Endothelial cell of umbilical vein (primary cell): ENCODE results near the gene LYSMD3. TPM values are rescaled to one million over a fixed set of nuclear protein-coding genes. Genes with fewer than 3 reads are reported as not detected.

Experiments
- BruUV-seq: library from RNA; stranded (reverse); fragments of 400-500 nt; replicated peaks from 2 replicates; lab custom pipeline; 2021; lab: Mats Ljungman, UMichigan
- CTCF ChIA-PET: fragments of 300-600, 350-600 bp; sonication (Branson Sonifier 250); formaldehyde crosslinking; loops from one replicate; lab custom pipeline; 2021; ENCODE audit warnings: antibody characterized with exemption, inconsistent platforms; lab: Charles Lee
- POLR2A ChIA-PET: fragments of 300-600, 350-600 bp; sonication (Branson Sonifier 250); formaldehyde crosslinking; loops from one replicate; lab custom pipeline; 2021; ENCODE audit warnings: antibody characterized with exemption, inconsistent platforms; lab: Charles Lee
- DNase-seq: peaks from one replicate; pipeline ENCODE4 v3.0.0-alpha.2; 2011; ENCODE audit warnings: low read depth, low spot score
- FAIRE-seq: peaks from 2 replicates; lab custom pipeline; 2011; peaks lifted over from hg19 to GRCh38; lab: Jason Lieb, UNC
- H2AFZ ChIP-seq: 2 replicates; pipeline ENCODE4 v1.6.0; 2012; ENCODE audit warnings: low read depth, low read length, control low read depth, inconsistent platforms
- H3K27ac ChIP-seq: 2 replicates; pipeline ENCODE4 v1.5.1; 2011; ENCODE audit warnings: low read depth, mild to moderate bottlenecking, control low read depth, low read length, moderate library complexity; ENCODE audit not compliant: insufficient read depth
- H3K27me3 ChIP-seq, 2 experiments: 2 replicates each; pipeline versions ENCODE4 v1.6.0 to v1.6.1; 2011; ENCODE audit warnings: low read length in 2 of 2, mixed read lengths in 1 of 2; ENCODE audit not compliant: control insufficient read depth in 2 of 2, insufficient read depth in 2 of 2
- H3K36me3 ChIP-seq, 2 experiments: 2 replicates in 1 of 2; 3 replicates in 1 of 2; pipeline ENCODE4 v1.5.1; 2011; ENCODE audit warnings: low read length in 2 of 2, mild to moderate bottlenecking in 1 of 2, moderate library complexity in 1 of 2; ENCODE audit not compliant: control insufficient read depth in 2 of 2, insufficient read depth in 2 of 2; ENCODE audit errors: extremely low read depth in 1 of 2
- H3K4me1 ChIP-seq: 3 replicates; pipeline ENCODE4 v1.5.1; 2011; ENCODE audit warnings: mild to moderate bottlenecking, low read length; ENCODE audit not compliant: control insufficient read depth, insufficient read depth; ENCODE audit errors: extremely low read depth
- H3K4me2 ChIP-seq: 2 replicates; pipeline ENCODE4 v1.6.1; 2011; ENCODE audit warnings: low read length, control low read depth, mixed read lengths; ENCODE audit not compliant: insufficient read depth
- H3K4me3 ChIP-seq, 3 experiments: fragments of 200-600 bp in 1 of 3; sonication (generic), shearing (Covaris generic) in 1 of 3; replicated peaks in 1 of 3; 2 replicates each; pipeline ENCODE4 v1.5.1; 2011 to 2016; ENCODE audit warnings: control low read depth in 3 of 3, low read length in 3 of 3, mild to moderate bottlenecking in 2 of 3, inconsistent platforms in 1 of 3, low read depth in 1 of 3, moderate library complexity in 1 of 3; ENCODE audit not compliant: insufficient read depth in 1 of 3
- H3K79me2 ChIP-seq: 2 replicates; pipeline ENCODE4 v1.6.0; 2012; ENCODE audit warnings: low read length, inconsistent platforms; ENCODE audit not compliant: control insufficient read depth, insufficient read depth
- H3K9ac ChIP-seq: replicated peaks from 2 replicates; pipeline ENCODE3; 2011; ENCODE audit warnings: low read length, control low read depth; ENCODE audit not compliant: insufficient read depth; ENCODE audit errors: extremely low read depth
- H3K9me1 ChIP-seq: replicated peaks from 3 replicates; pipeline ENCODE4 v1.6.0; 2011; ENCODE audit warnings: mild to moderate bottlenecking, low read length; ENCODE audit not compliant: control insufficient read depth, insufficient read depth; ENCODE audit errors: extremely low read depth
- H3K9me3 ChIP-seq: replicated peaks from 2 replicates; pipeline ENCODE4 v1.5.1; 2012; ENCODE audit warnings: low read length, inconsistent platforms; ENCODE audit not compliant: control insufficient read depth, insufficient read depth
- H4K20me1 ChIP-seq: replicated peaks from 2 replicates; pipeline ENCODE3; 2011; ENCODE audit warnings: mild to moderate bottlenecking, low read length; ENCODE audit not compliant: control insufficient read depth, insufficient read depth; ENCODE audit errors: extremely low read depth
- EZH2 ChIP-seq: IDR thresholded peaks from 2 replicates; pipeline ENCODE4 v1.6.1; 2012; ENCODE audit warnings: borderline replicate concordance, low read depth, mild to moderate bottlenecking, moderate library complexity, low read length, inconsistent platforms; ENCODE audit not compliant: severe bottlenecking
- FOS ChIP-seq: IDR thresholded peaks from 2 replicates; pipeline ENCODE4 v1.6.1; 2011; ENCODE audit warnings: mild to moderate bottlenecking, low read length, moderate library complexity, borderline replicate concordance; ENCODE audit not compliant: insufficient read depth
- GATA2 ChIP-seq: IDR thresholded peaks from 2 replicates; pipeline ENCODE4 v1.7.0; 2011; ENCODE audit warnings: low read depth, mild to moderate bottlenecking, moderate library complexity, mixed read lengths, low read length; ENCODE audit not compliant: insufficient read length, insufficient read depth
- JUN ChIP-seq: IDR thresholded peaks from 2 replicates; pipeline ENCODE4 v1.6.1; 2011; ENCODE audit warnings: borderline replicate concordance, low read depth; ENCODE audit not compliant: insufficient read length, insufficient read depth
- MYC ChIP-seq: IDR thresholded peaks from one replicate; pipeline ENCODE4 v1.6.1; 2011; ENCODE audit warnings: mild to moderate bottlenecking, low read depth, low read length
- POLR2A ChIP-seq: IDR thresholded peaks from 2 replicates; pipeline ENCODE4 v1.6.1; 2012; ENCODE audit warnings: low read depth, mild to moderate bottlenecking, control low read depth, low read length
- POLR2AphosphoS5 ChIP-seq: IDR thresholded peaks from 2 replicates; pipeline ENCODE4 v1.6.1; 2012; ENCODE audit warnings: low read depth, mild to moderate bottlenecking, control low read depth, low read length, moderate library complexity; ENCODE audit not compliant: insufficient read depth
- dilution Hi-C: fragments of 300-500 bp; cut with MboI; formaldehyde crosslinking; loops from one replicate; pipeline ENCODE4 v1.15.0; 2019; ENCODE audit warnings: low sequenced_read_pairs; ENCODE audit not compliant: extremely low pct_ligation_motif_present
- intact Hi-C: fragments of 100-400 bp; cut with micrococcal nuclease; formaldehyde crosslinking; loops from one replicate; pipeline ENCODE4 v1.10.0; 2022
- polyA plus RNA-seq, 4 experiments: library from polyadenylated mRNA; depleted of rRNA in 3 of 4; stranded (reverse) in 3 of 4; unstranded in 1 of 4; fragments of >200 nt; gene quantifications; 2 replicates each; pipeline versions ENCODE4 v1.2.1 to v1.2.3, GENCODE V29; 2011 to 2012; ENCODE audit warnings: missing spikeins in 1 of 4
- total RNA-seq: library from RNA; stranded (reverse); gene quantifications from 2 replicates; pipeline ENCODE4 v1.2.3, GENCODE V29; 2021
- TF ChIP-seq, protein P1 (sequence below): IDR thresholded peaks from 2 replicates; pipeline ENCODE4 v1.6.1; 2011; ENCODE audit not compliant: insufficient read depth, insufficient read length
- TF ChIP-seq, protein P2 (sequence below), 2 donors: IDR thresholded peaks; 1 replicate in 1 of 2; 2 replicates in 1 of 2; pipeline ENCODE4 v1.5.1; 2011; ENCODE audit warnings: low read length in 2 of 2, mild to moderate bottlenecking in 2 of 2, moderate library complexity in 2 of 2, control low read depth in 1 of 2, inconsistent platforms in 1 of 2, low read depth in 1 of 2; ENCODE audit not compliant: insufficient read depth in 1 of 2; ENCODE audit errors: extremely low read depth in 1 of 2

The LYSMD3 gene
- total and polyA plus RNA-seq, 2 donors (not counting 3 experiments of a cell fraction or from before 2014, with no cell fraction given), result 6.0 to 21.3 TPM

GRCh38 chr5:90545511-90545910, 16.1 kb upstream of the LYSMD3 start:
- no peak overlapping the region for H3K9ac ChIP-seq
- H3K36me3 ChIP-seq, result no peaks in the 10 kb centered on the region
- H4K20me1 ChIP-seq, result no peaks in the 10 kb centered on the region
- H3K4me3 ChIP-seq, result no peak overlapping the region
- H3K27ac ChIP-seq, result no peak overlapping the region
- BruUV-seq, result no TSS peak
- H3K27me3 ChIP-seq, result peaks cover 11 to 17% of the 10 kb centered on the region in 2 experiments
- FAIRE-seq, result no peak
- no peaks in the 10 kb centered on the region for H3K9me1 ChIP-seq
- DNase-seq, result no peak
- no peak overlapping the region for H2AFZ ChIP-seq
- no peaks in the 10 kb centered on the region for H3K4me1 ChIP-seq
- no peaks in the 10 kb centered on the region for H3K9me3 ChIP-seq
- TF ChIP-seq, protein P1, sequence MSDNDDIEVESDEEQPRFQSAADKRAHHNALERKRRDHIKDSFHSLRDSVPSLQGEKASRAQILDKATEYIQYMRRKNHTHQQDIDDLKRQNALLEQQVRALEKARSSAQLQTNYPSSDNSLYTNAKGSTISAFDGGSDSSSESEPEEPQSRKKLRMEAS, result no peak
- TF ChIP-seq EZH2, result no peak
- no peak for TF ChIP-seq FOS
- H3K4me2 ChIP-seq, result no peak overlapping the region
- CTCF ChIA-PET, result interaction anchor here (1.7 kb wide), 1 partner anchor 106 kb away, joined by 4 read pairs; no protein-coding TSS in a partner anchor
- POLR2A ChIA-PET, result no interaction called here
- dilution Hi-C loops (no loop called here), intact Hi-C loops (no loop called here)
- H3K79me2 ChIP-seq, result no peaks in the 10 kb centered on the region

- no peaks in the 10 kb centered on the region for H3K9me3 ChIP-seq
- no TSS peak for BruUV-seq
- H4K20me1 ChIP-seq, result no peaks in the 10 kb centered on the region
- dilution Hi-C loops (no loop called here), intact Hi-C loops (no loop called here)
- FAIRE-seq, result no peak
- no peak for TF ChIP-seq EZH2
- TF ChIP-seq, protein P2, sequence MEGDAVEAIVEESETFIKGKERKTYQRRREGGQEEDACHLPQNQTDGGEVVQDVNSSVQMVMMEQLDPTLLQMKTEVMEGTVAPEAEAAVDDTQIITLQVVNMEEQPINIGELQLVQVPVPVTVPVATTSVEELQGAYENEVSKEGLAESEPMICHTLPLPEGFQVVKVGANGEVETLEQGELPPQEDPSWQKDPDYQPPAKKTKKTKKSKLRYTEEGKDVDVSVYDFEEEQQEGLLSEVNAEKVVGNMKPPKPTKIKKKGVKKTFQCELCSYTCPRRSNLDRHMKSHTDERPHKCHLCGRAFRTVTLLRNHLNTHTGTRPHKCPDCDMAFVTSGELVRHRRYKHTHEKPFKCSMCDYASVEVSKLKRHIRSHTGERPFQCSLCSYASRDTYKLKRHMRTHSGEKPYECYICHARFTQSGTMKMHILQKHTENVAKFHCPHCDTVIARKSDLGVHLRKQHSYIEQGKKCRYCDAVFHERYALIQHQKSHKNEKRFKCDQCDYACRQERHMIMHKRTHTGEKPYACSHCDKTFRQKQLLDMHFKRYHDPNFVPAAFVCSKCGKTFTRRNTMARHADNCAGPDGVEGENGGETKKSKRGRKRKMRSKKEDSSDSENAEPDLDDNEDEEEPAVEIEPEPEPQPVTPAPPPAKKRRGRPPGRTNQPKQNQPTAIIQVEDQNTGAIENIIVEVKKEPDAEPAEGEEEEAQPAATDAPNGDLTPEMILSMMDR (IDR thresholded peaks at IDR 0.05; ENCODE audit: extremely low read depth in 1 of 2, insufficient read depth in 1 of 2, low read depth in 1 of 2, low read length in 2 of 2), result no peak
- no peak for TF ChIP-seq FOS
- no peak for TF ChIP-seq GATA2
- no peak for TF ChIP-seq POLR2A
- TF ChIP-seq, protein P1, result no peak
- TF ChIP-seq JUN, result no peak
- TF ChIP-seq MYC, result no peak
- no peak for TF ChIP-seq POLR2AphosphoS5
- no peaks in the 10 kb centered on the region for H3K79me2 ChIP-seq
- no peak overlapping the region for H2AFZ ChIP-seq
- H3K4me3 ChIP-seq, result no peak overlapping the region
- no peak for DNase-seq
- H3K36me3 ChIP-seq, result no peaks in the 10 kb centered on the region
- H3K27me3 ChIP-seq, result peaks cover 11 to 24% of the 10 kb centered on the region in 2 experiments
- CTCF ChIA-PET, result no interaction called here
- H3K4me2 ChIP-seq, result no peak overlapping the region
- H3K9ac ChIP-seq, result no peak overlapping the region
- POLR2A ChIA-PET, result no interaction called here
- H3K9me1 ChIP-seq, result no peaks in the 10 kb centered on the region
- no peaks in the 10 kb centered on the region for H3K4me1 ChIP-seq
- no peak overlapping the region for H3K27ac ChIP-seq
Measured at GRCh38 chr5:90542827-90543519, 13.6 kb upstream of the LYSMD3 start.
